IPS-18a (cell line): ENCODE data around the gene ATP2B1.

Experiments used
- H3K27ac ChIP-seq: one replicate; pipeline ENCODE4 v1.5.1; 2013; ENCODE audit warnings: low read length
- H3K27me3 ChIP-seq: one replicate; pipeline ENCODE4 v1.6.1; 2013; ENCODE audit warnings: mild to moderate bottlenecking, low read length; ENCODE audit not compliant: control insufficient read depth, insufficient read depth
- H3K36me3 ChIP-seq: one replicate; pipeline ENCODE4 v1.6.1; 2013; ENCODE audit warnings: low read depth, low read length; ENCODE audit not compliant: control insufficient read depth
- H3K4me1 ChIP-seq: one replicate; pipeline ENCODE4 v1.6.1; 2013; ENCODE audit warnings: low read depth, low read length; ENCODE audit not compliant: control insufficient read depth
- H3K4me3 ChIP-seq: one replicate; pipeline ENCODE4 v1.5.1; 2013; ENCODE audit warnings: low read length
- H3K9ac ChIP-seq: one replicate; pipeline ENCODE4 v1.6.1; 2013; ENCODE audit warnings: mild to moderate bottlenecking, low read length, moderate library complexity
- H3K9me3 ChIP-seq: one replicate; pipeline ENCODE4 v1.6.1; 2013; ENCODE audit warnings: low read depth, low read length; ENCODE audit not compliant: control insufficient read depth

ATP2B1 gene

GRCh38 chr12:89685363-89685972, 23.2 kb downstream of the ATP2B1 start:
- no peak overlapping the region for H3K4me3 ChIP-seq
- H3K9ac ChIP-seq = no peak overlapping the region
- no peaks in the 10 kb centered on the region for H3K4me1 ChIP-seq
- H3K27me3 ChIP-seq = no peaks in the 10 kb centered on the region
- H3K9me3 ChIP-seq = peaks cover 7% of the 10 kb centered on the region
- H3K36me3 ChIP-seq = no peaks in the 10 kb centered on the region
- no peak overlapping the region for H3K27ac ChIP-seq

GRCh38 chr12:89684136-89684535, 24.5 kb downstream of the ATP2B1 start:
- Histone ChIP-seq H3K27me3 (no peaks in the 10 kb centered on the region), H3K27ac (no peak overlapping the region), H3K36me3 (no peaks in the 10 kb centered on the region), H3K4me1 (no peaks in the 10 kb centered on the region), H3K9ac (no peak overlapping the region), H3K4me3 (no peak overlapping the region), H3K9me3 (peaks cover 7% of the 10 kb centered on the region)

- Histone ChIP-seq H3K9me3 (peaks cover 7% of the 10 kb centered on the region), H3K27ac (no peak overlapping the region), H3K9ac (no peak overlapping the region), H3K27me3 (no peaks in the 10 kb centered on the region), H3K4me3 (no peak overlapping the region), H3K36me3 (no peaks in the 10 kb centered on the region), H3K4me1 (peaks cover 7% of the 10 kb centered on the region)
These were observed 26.4 kb downstream of the ATP2B1 start for GRCh38 chr12:89682284-89682683.

GRCh38 chr12:89680409-89680808, 28.2 kb downstream of the ATP2B1 start:
- H3K4me1 ChIP-seq = peaks cover 7% of the 10 kb centered on the region
- no peak overlapping the region for H3K4me3 ChIP-seq
- H3K27me3 ChIP-seq = no peaks in the 10 kb centered on the region
- H3K9me3 ChIP-seq = peaks cover 7% of the 10 kb centered on the region
- H3K9ac ChIP-seq = no peak overlapping the region
- H3K36me3 ChIP-seq = no peaks in the 10 kb centered on the region
- H3K27ac ChIP-seq = no peak overlapping the region

- Histone ChIP-seq H3K27ac (no peak overlapping the region), H3K9ac (no peak overlapping the region), H3K36me3 (no peaks in the 10 kb centered on the region), H3K4me3 (no peak overlapping the region), H3K9me3 (peaks cover 7% of the 10 kb centered on the region), H3K27me3 (no peaks in the 10 kb centered on the region), H3K4me1 (peaks cover 7% of the 10 kb centered on the region)
These were observed 29.0 kb downstream of the ATP2B1 start for GRCh38 chr12:89679631-89680030.

GRCh38 chr12:89678225-89678624, 30.4 kb downstream of the ATP2B1 start:
- Histone ChIP-seq H3K36me3 (no peaks in the 10 kb centered on the region), H3K4me3 (no peak overlapping the region), H3K27me3 (no peaks in the 10 kb centered on the region), H3K4me1 (peaks cover 7% of the 10 kb centered on the region), H3K9me3 (peaks cover 7% of the 10 kb centered on the region), H3K27ac (no peak overlapping the region), H3K9ac (no peak overlapping the region)

- no peaks in the 10 kb centered on the region for H3K36me3 ChIP-seq
- no peaks in the 10 kb centered on the region for H3K27me3 ChIP-seq
- H3K4me3 ChIP-seq = no peak overlapping the region
- no peaks in the 10 kb centered on the region for H3K9me3 ChIP-seq
- no peak overlapping the region for H3K9ac ChIP-seq
- no peak overlapping the region for H3K27ac ChIP-seq
- H3K4me1 ChIP-seq = peaks cover 7% of the 10 kb centered on the region
These were observed 31.7 kb downstream of the ATP2B1 start for GRCh38 chr12:89676930-89677329.

GRCh38 chr12:89674326-89674942, 34.2 kb downstream of the ATP2B1 start:
- Histone ChIP-seq H3K27me3 (no peaks in the 10 kb centered on the region), H3K4me1 (peaks cover 14% of the 10 kb centered on the region), H3K4me3 (no peak overlapping the region)

GRCh38 chr12:89673603-89674002, 35.0 kb downstream of the ATP2B1 start:
- Histone ChIP-seq H3K4me1 (peaks cover 12% of the 10 kb centered on the region), H3K4me3 (no peak overlapping the region), H3K9me3 (no peaks in the 10 kb centered on the region), H3K9ac (no peak overlapping the region), H3K36me3 (no peaks in the 10 kb centered on the region), H3K27ac (no peak overlapping the region), H3K27me3 (no peaks in the 10 kb centered on the region)

More at GRCh38 chr12:89674326-89674942, 34.2 kb downstream of the ATP2B1 start:
- Histone ChIP-seq H3K9ac (no peak overlapping the region), H3K27ac (no peak overlapping the region), H3K9me3 (no peaks in the 10 kb centered on the region), H3K36me3 (no peaks in the 10 kb centered on the region)

- Histone ChIP-seq H3K4me3 (no peak overlapping the region), H3K27me3 (no peaks in the 10 kb centered on the region), H3K9me3 (no peaks in the 10 kb centered on the region), H3K36me3 (no peaks in the 10 kb centered on the region), H3K9ac (no peak overlapping the region), H3K4me1 (peaks cover 8% of the 10 kb centered on the region), H3K27ac (no peak overlapping the region)
These were observed 36.1 kb downstream of the ATP2B1 start for GRCh38 chr12:89672589-89672979.

GRCh38 chr12:89671469-89671868, 37.2 kb downstream of the ATP2B1 start:
- Histone ChIP-seq H3K4me3 (no peak overlapping the region), H3K4me1 (peaks cover 8% of the 10 kb centered on the region), H3K27ac (no peak overlapping the region)

GRCh38 chr12:89669197-89669596, 39.4 kb downstream of the ATP2B1 start:
- no peak overlapping the region for H3K27ac ChIP-seq
- no peaks in the 10 kb centered on the region for H3K27me3 ChIP-seq
- H3K4me1 ChIP-seq = peaks cover 8% of the 10 kb centered on the region

More at GRCh38 chr12:89671469-89671868, 37.2 kb downstream of the ATP2B1 start:
- Histone ChIP-seq H3K9me3 (no peaks in the 10 kb centered on the region), H3K9ac (no peak overlapping the region), H3K36me3 (no peaks in the 10 kb centered on the region), H3K27me3 (no peaks in the 10 kb centered on the region)

More at GRCh38 chr12:89669197-89669596, 39.4 kb downstream of the ATP2B1 start:
- no peaks in the 10 kb centered on the region for H3K9me3 ChIP-seq
- no peak overlapping the region for H3K9ac ChIP-seq
- no peaks in the 10 kb centered on the region for H3K36me3 ChIP-seq
- no peak overlapping the region for H3K4me3 ChIP-seq
